Measurements from ENCODE around the gene PRRT4. TPM values are rescaled to one million over a fixed set of nuclear protein-coding genes. Genes with fewer than 3 reads are reported as not detected.

The PRRT4 gene
- total and polyA plus RNA-seq, 2 of the 13 experiments (the other 11 are each of a cell fraction or from before 2014, with no cell fraction given) = not detected

GRCh38 chr7:128408709-128409595 lies 47.5 kb upstream of the PRRT4 start (continued):
- no peak for TF ChIP-seq ZFP62 (CRISPR knock-in tag; IDR thresholded peaks at IDR 0.05)
- TF ChIP-seq ZNF737 (CRISPR knock-in tag; IDR thresholded peaks at IDR 0.05; ENCODE audit: borderline replicate concordance) = no peak
- no peak for TF ChIP-seq ZNF691 (CRISPR knock-in tag; IDR thresholded peaks at IDR 0.05; ENCODE audit: borderline replicate concordance, low read depth)
- no peak for TF ChIP-seq ZNF296 (CRISPR knock-in tag; conservative IDR thresholded peaks at IDR 0.05)
- peak; percentile 28; the same call in 1 of the 2 replicates for TF ChIP-seq PHF21A (CRISPR knock-in tag; IDR thresholded peaks at IDR 0.05)
- no peak for TF ChIP-seq ZNF331 (CRISPR knock-in tag; IDR thresholded peaks at IDR 0.05)
- TF ChIP-seq ZHX1 (CRISPR knock-in tag; IDR thresholded peaks at IDR 0.05; ENCODE audit: low read depth) = no peak
- no peak for TF ChIP-seq HNRNPH1 (optimal IDR thresholded peaks at IDR 0.05; ENCODE audit: low read depth, low read length)
- TF ChIP-seq ZNF747 (CRISPR knock-in tag; IDR thresholded peaks at IDR 0.05; ENCODE audit: borderline replicate concordance) = no peak
- no peak for TF ChIP-seq MIXL1 (CRISPR knock-in tag; IDR thresholded peaks at IDR 0.05)
- TF ChIP-seq DZIP1 (CRISPR knock-in tag; IDR thresholded peaks at IDR 0.05) = no peak
- TF ChIP-seq ARID5B (CRISPR knock-in tag; IDR thresholded peaks at IDR 0.05) = 0 out of 2 replicates have a peak, but pooled peaks have one; percentile 6
- no peak for TF ChIP-seq TSC22D2 (CRISPR knock-in tag; IDR thresholded peaks at IDR 0.05; ENCODE audit: borderline replicate concordance)
- TF ChIP-seq ZNF562 (CRISPR knock-in tag; IDR thresholded peaks at IDR 0.05; ENCODE audit: borderline replicate concordance) = no peak
- TF ChIP-seq ZNF883 (CRISPR knock-in tag; IDR thresholded peaks at IDR 0.05; ENCODE audit: not compliant biosample characterization) = peak; percentile 52
- TF ChIP-seq IKZF5 (CRISPR knock-in tag; IDR thresholded peaks at IDR 0.05) = 0 out of 2 replicates have a peak, but pooled peaks have one; percentile 10
- TF ChIP-seq ZNF264 (CRISPR knock-in tag; IDR thresholded peaks at IDR 0.05) = no peak

Measured in HepG2 (cell line).